ENCODE results near the gene ARF6. TPM values are rescaled to one million over a fixed set of nuclear protein-coding genes. Genes with fewer than 3 reads are reported as not detected.

Gene ARF6
- polyA plus RNA-seq, 1 experiment: 21.8 TPM

- no peaks in the 10 kb centered on the region for H3K36me3 ChIP-seq (ENCODE audit: control insufficient read depth, insufficient read depth, low read length)
- TF ChIP-seq CTCF (IDR thresholded peaks at IDR 0.05; ENCODE audit: insufficient read depth, low read depth, low read length): no peak
- DNase-seq (ENCODE audit: low read depth): no peak
- no peak overlapping the region for H3K4me3 ChIP-seq (ENCODE audit: low read depth, low read length)
- no peaks in the 10 kb centered on the region for H3K27me3 ChIP-seq (ENCODE audit: control insufficient read depth, insufficient read depth, low read length)
- ChIA-PET POLR2A (no interaction called here), CTCF (no interaction called here)
These were observed 30.6 kb downstream of the ARF6 start for GRCh38 chr14:49923442-49923841.

- Histone ChIP-seq H3K27me3 (ENCODE audit: control insufficient read depth, insufficient read depth, low read length) (no peaks in the 10 kb centered on the region), H3K36me3 (ENCODE audit: control insufficient read depth, insufficient read depth, low read length) (no peaks in the 10 kb centered on the region), H3K4me3 (ENCODE audit: low read depth, low read length) (no peak overlapping the region)
- ChIA-PET CTCF (interaction anchor here (0.9 kb wide), 1 partner anchor 17 kb away, joined by 3 read pairs; no protein-coding TSS in a partner anchor), POLR2A (no interaction called here)
- no peak for DNase-seq (ENCODE audit: low read depth)
- no peak for TF ChIP-seq CTCF (IDR thresholded peaks at IDR 0.05; ENCODE audit: insufficient read depth, low read depth, low read length)
These were observed 31.0 kb downstream of the ARF6 start for GRCh38 chr14:49923881-49924280.

- Histone ChIP-seq H3K4me3 (ENCODE audit: low read depth, low read length) (no peak overlapping the region), H3K27me3 (ENCODE audit: control insufficient read depth, insufficient read depth, low read length) (no peaks in the 10 kb centered on the region), H3K36me3 (ENCODE audit: control insufficient read depth, insufficient read depth, low read length) (no peaks in the 10 kb centered on the region)
- ChIA-PET CTCF (interaction anchor here (0.6 to 1.3 kb wide), 3 partner anchors 16 to 29 kb away, joined by 3 to 4 read pairs (median 3); no protein-coding TSS in a partner anchor), POLR2A (no interaction called here)
- no peak for TF ChIP-seq CTCF (IDR thresholded peaks at IDR 0.05; ENCODE audit: insufficient read depth, low read depth, low read length)
- DNase-seq (ENCODE audit: low read depth): no peak
These were observed 32.0 kb downstream of the ARF6 start for GRCh38 chr14:49924852-49925251.

GRCh38 chr14:49926803-49927202 is 33.9 kb downstream of the ARF6 start:
- ChIA-PET POLR2A (interaction anchor here (0.7 kb wide), 1 partner anchor 72 kb away, joined by 6 read pairs; no protein-coding TSS in a partner anchor), CTCF (no interaction called here)
- no peak overlapping the region for H3K4me3 ChIP-seq (ENCODE audit: low read depth, low read length)
- DNase-seq (ENCODE audit: low read depth): no peak
- H3K27me3 ChIP-seq (ENCODE audit: control insufficient read depth, insufficient read depth, low read length): no peaks in the 10 kb centered on the region
- H3K36me3 ChIP-seq (ENCODE audit: control insufficient read depth, insufficient read depth, low read length): no peaks in the 10 kb centered on the region
- no peak for TF ChIP-seq CTCF (IDR thresholded peaks at IDR 0.05; ENCODE audit: insufficient read depth, low read depth, low read length)

- no peaks in the 10 kb centered on the region for H3K27me3 ChIP-seq (ENCODE audit: control insufficient read depth, insufficient read depth, low read length)
- H3K4me3 ChIP-seq (ENCODE audit: low read depth, low read length): no peak overlapping the region
- H3K36me3 ChIP-seq (ENCODE audit: control insufficient read depth, insufficient read depth, low read length): no peaks in the 10 kb centered on the region
- CTCF ChIA-PET: no interaction called here
- DNase-seq (ENCODE audit: low read depth): no peak
- POLR2A ChIA-PET: no interaction called here
- TF ChIP-seq CTCF (IDR thresholded peaks at IDR 0.05; ENCODE audit: insufficient read depth, low read depth, low read length): no peak
These were observed 35.1 kb downstream of the ARF6 start for GRCh38 chr14:49928015-49928414.
